Fibroblast of mammary gland (primary cell): Measurements from ENCODE around the gene DOK5.
"Not testable (repeated sequence)": the region's sequence is repeated elsewhere in the genome, so short reads cannot be mapped to it uniquely, and the experiment has no call there.

Experiments used
- DNase-seq: peaks from one replicate; pipeline ENCODE4 v3.0.0-alpha.2; 2010; ENCODE audit warnings: low read depth
- H3K4me3 ChIP-seq: 2 replicates; pipeline ENCODE4 v1.5.1; 2011; ENCODE audit warnings: low read depth, mild to moderate bottlenecking, low read length, moderate library complexity; ENCODE audit not compliant: control insufficient read depth
- CTCF ChIP-seq: conservative IDR thresholded peaks from 2 replicates; pipeline ENCODE4 v1.5.1; 2011; ENCODE audit warnings: low read depth, low read length, inconsistent platforms; ENCODE audit not compliant: control insufficient read depth, insufficient read depth

DOK5 gene

GRCh38 chr20:54435015-54435414, 40.4 kb upstream of the DOK5 start:
- DNase-seq, result no peak
- H3K4me3 ChIP-seq, result no peak overlapping the region
- no peak for TF ChIP-seq CTCF

- not testable (repeated sequence) for DNase-seq, H3K4me3 ChIP-seq
Observed at GRCh38 chr20:54436410-54436809, 39.0 kb upstream of the DOK5 start.

GRCh38 chr20:54438166-54438565, 37.2 kb upstream of the DOK5 start:
- DNase-seq, result no peak
- no peak overlapping the region for H3K4me3 ChIP-seq
- TF ChIP-seq CTCF, result no peak

GRCh38 chr20:54450207-54450606, 25.2 kb upstream of the DOK5 start:
- no peak overlapping the region for H3K4me3 ChIP-seq
- DNase-seq, result no peak
- TF ChIP-seq CTCF, result no peak

GRCh38 chr20:54451171-54451570, 24.2 kb upstream of the DOK5 start:
- H3K4me3 ChIP-seq, result no peak overlapping the region
- DNase-seq, result no peak
- TF ChIP-seq CTCF, result no peak

DNA sequence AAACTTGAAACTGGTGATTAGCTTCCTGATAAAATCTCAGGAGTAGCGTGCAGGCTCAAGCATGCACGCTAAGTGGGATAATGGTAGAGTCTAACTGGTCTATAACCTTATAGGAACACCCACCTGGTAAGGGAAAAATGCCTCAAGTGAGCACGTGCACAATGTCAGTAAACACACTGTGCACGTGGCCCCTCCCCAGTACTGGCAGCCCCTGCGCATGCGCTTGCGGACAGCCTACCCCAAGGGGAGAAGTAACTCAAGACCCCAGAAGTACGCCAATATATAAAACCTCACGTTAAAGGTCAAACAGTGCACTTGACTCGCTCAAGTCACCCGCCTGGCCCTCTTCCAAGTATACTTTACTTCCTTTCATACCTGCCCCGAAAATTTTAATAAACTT, 23.1 kb upstream of the DOK5 start:
- DNase-seq, result no peak
- H3K4me3 ChIP-seq, result no peak overlapping the region
- no peak for TF ChIP-seq CTCF

DNA sequence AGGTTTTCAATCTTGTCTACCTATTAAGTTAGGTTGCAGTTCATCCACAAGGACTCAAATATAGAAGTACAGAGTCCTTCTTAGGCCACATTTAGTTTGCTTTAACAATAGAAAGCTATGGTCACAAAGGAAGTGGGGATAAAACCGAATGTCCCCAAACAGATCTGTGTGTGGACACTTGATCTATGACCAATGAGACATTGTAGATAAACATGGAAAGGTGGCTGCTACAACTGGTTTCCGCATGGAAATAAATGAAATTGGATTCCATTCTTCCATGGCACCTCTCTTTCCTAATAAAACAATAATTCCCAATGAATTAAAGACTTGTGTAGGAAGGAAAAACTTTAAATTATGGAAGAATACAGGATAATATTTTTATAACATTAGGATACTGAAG, 20.4 kb upstream of the DOK5 start:
- no peak for TF ChIP-seq CTCF
- DNase-seq, result no peak
- H3K4me3 ChIP-seq, result no peak overlapping the region
